Progenitor cell of endocrine pancreas (in vitro differentiated cells): ENCODE measurements around the gene STKLD1. TPM values are rescaled to one million over a fixed set of nuclear protein-coding genes. Genes with fewer than 3 reads are reported as not detected.

Experiments used
- DNase-seq: peaks from one replicate; pipeline ENCODE4 v3.0.0; 2021; ENCODE audit warnings: low spot score; ENCODE audit not compliant: unreplicated experiment
- H3K27ac Mint-ChIP-seq: 2 replicates; pipeline ENCODE4 v1.8.0; 2021; ENCODE audit warnings: mild to moderate bottlenecking, moderate library complexity, mixed read lengths
- H3K27me3 Mint-ChIP-seq: 2 replicates; pipeline ENCODE4 v1.8.0; 2021; ENCODE audit warnings: mixed read lengths
- H3K36me3 Mint-ChIP-seq: 2 replicates; pipeline ENCODE4 v1.8.0; 2022; ENCODE audit warnings: mixed read lengths; ENCODE audit not compliant: insufficient read depth
- H3K4me1 Mint-ChIP-seq: 2 replicates; pipeline ENCODE4 v1.8.0; 2021; ENCODE audit warnings: low read depth, mixed read lengths
- H3K4me3 Mint-ChIP-seq: 2 replicates; pipeline ENCODE4 v1.8.0; 2021; ENCODE audit warnings: low read depth, mild to moderate bottlenecking, moderate library complexity, mixed read lengths
- H3K9me3 Mint-ChIP-seq: 2 replicates; pipeline ENCODE4 v1.8.0; 2021; ENCODE audit warnings: low read depth, mixed read lengths
- CTCF ChIP-seq: fragments of 200-600 bp; sonication (generic); IDR thresholded peaks from one replicate; pipeline ENCODE4 v1.5.0; 2021; ENCODE audit warnings: antibody characterized with exemption, mild to moderate bottlenecking; ENCODE audit not compliant: unreplicated experiment
- total RNA-seq: library from RNA; stranded (reverse); gene quantifications from 2 replicates; pipeline ENCODE4 v1.2.1, GENCODE V29; 2021

The STKLD1 gene
- total RNA-seq, 1 donor from 2014 or later = 4.0 TPM

GRCh38 chr9:133369933-133370332, 6.2 kb upstream of the STKLD1 start:
- Mint-ChIP-seq H3K36me3 (peaks cover 11% of the 10 kb centered on the region), H3K4me3 (no peak overlapping the region), H3K27me3 (no peaks in the 10 kb centered on the region), H3K27ac (no peak overlapping the region), H3K9me3 (no peaks in the 10 kb centered on the region), H3K4me1 (peaks cover 19% of the 10 kb centered on the region)
- no peak for DNase-seq
- TF ChIP-seq CTCF = no peak

- H3K9me3 Mint-ChIP-seq = no peaks in the 10 kb centered on the region
- DNase-seq = no peak
- no peak overlapping the region for H3K4me3 Mint-ChIP-seq
- no peaks in the 10 kb centered on the region for H3K27me3 Mint-ChIP-seq
- H3K36me3 Mint-ChIP-seq = peaks cover 8% of the 10 kb centered on the region
- no peak for TF ChIP-seq CTCF
- peaks cover 19% of the 10 kb centered on the region for H3K4me1 Mint-ChIP-seq
- no peak overlapping the region for H3K27ac Mint-ChIP-seq
These were observed 5.5 kb upstream of the STKLD1 start for GRCh38 chr9:133370685-133371084.

- Mint-ChIP-seq H3K4me1 (peaks cover 19% of the 10 kb centered on the region), H3K9me3 (no peaks in the 10 kb centered on the region), H3K27me3 (no peaks in the 10 kb centered on the region), H3K27ac (no peak overlapping the region), H3K4me3 (no peak overlapping the region), H3K36me3 (peaks cover 2% of the 10 kb centered on the region)
- DNase-seq = no peak
- no peak for TF ChIP-seq CTCF
These were observed 4.9 kb upstream of the STKLD1 start for GRCh38 chr9:133371261-133371711.

- no peak overlapping the region for H3K4me3 Mint-ChIP-seq
- H3K9me3 Mint-ChIP-seq = no peaks in the 10 kb centered on the region
- H3K36me3 Mint-ChIP-seq = peaks cover 2% of the 10 kb centered on the region
- no peak for TF ChIP-seq CTCF
- H3K27ac Mint-ChIP-seq = no peak overlapping the region
- no peak for DNase-seq
- no peaks in the 10 kb centered on the region for H3K27me3 Mint-ChIP-seq
- peaks cover 19% of the 10 kb centered on the region for H3K4me1 Mint-ChIP-seq
These were observed 4.0 kb upstream of the STKLD1 start for GRCh38 chr9:133372144-133372543.

GRCh38 chr9:133374612-133375115, 1.5 kb upstream of the STKLD1 start:
- Mint-ChIP-seq H3K36me3 (peaks cover 2% of the 10 kb centered on the region), H3K4me3 (peak overlapping the region; percentile 91), H3K27ac (peak overlapping the region; percentile 96), H3K4me1 (peaks cover 19% of the 10 kb centered on the region), H3K9me3 (no peaks in the 10 kb centered on the region), H3K27me3 (no peaks in the 10 kb centered on the region)
- no peak for TF ChIP-seq CTCF
- DNase-seq = no peak
